HL-60 (cell line): ENCODE measurements around the gene SNTG2.

Experiments
- DNase-seq, 2 experiments: peaks; one replicate each; pipeline ENCODE4 v3.0.0-alpha.2; 2010 to 2020; ENCODE audit warnings: low read depth in 1 of 2, low spot score in 1 of 2
- H3K27ac ChIP-seq: fragments of 250-450 bp; sonication (Bioruptor Pico); replicated peaks from 2 replicates; pipeline ENCODE4 v1.5.1; 2020; ENCODE audit warnings: mild to moderate bottlenecking, moderate library complexity
- H3K27me3 ChIP-seq: fragments of 250-450 bp; sonication (Bioruptor Pico); 2 replicates; pipeline ENCODE4 v1.5.1; 2021; ENCODE audit warnings: mild to moderate bottlenecking, moderate library complexity; ENCODE audit not compliant: insufficient read depth, poor library complexity, severe bottlenecking
- H3K4me3 ChIP-seq: replicated peaks from 2 replicates; pipeline ENCODE4 v1.5.1; 2011; ENCODE audit warnings: mild to moderate bottlenecking, control low read depth, low read length; ENCODE audit not compliant: insufficient read depth
- CTCF ChIP-seq: IDR thresholded peaks from one replicate; pipeline ENCODE4 v1.5.1; 2011; ENCODE audit warnings: low read length, control low read depth, inconsistent platforms; ENCODE audit not compliant: insufficient read depth
- GABPA ChIP-seq: IDR thresholded peaks from 2 replicates; pipeline ENCODE4 v1.6.1; 2012; ENCODE audit warnings: low read depth
- POLR2AphosphoS5 ChIP-seq: IDR thresholded peaks from 2 replicates; pipeline ENCODE4 v1.6.1; 2012; ENCODE audit warnings: low read depth
- SPI1 ChIP-seq: IDR thresholded peaks from 2 replicates; pipeline ENCODE4 v1.6.1; 2012; ENCODE audit warnings: low read depth, mild to moderate bottlenecking, borderline replicate concordance
- TF ChIP-seq, protein P1 (sequence below): IDR thresholded peaks from 2 replicates; pipeline ENCODE4 v1.6.1; 2012; ENCODE audit warnings: low read depth; ENCODE audit not compliant: insufficient replicate concordance

SNTG2 gene

GRCh38 chr2:1307670-1308069, 357.0 kb downstream of the SNTG2 start:
- H3K4me3 ChIP-seq = no peak overlapping the region
- TF ChIP-seq, protein P1, sequence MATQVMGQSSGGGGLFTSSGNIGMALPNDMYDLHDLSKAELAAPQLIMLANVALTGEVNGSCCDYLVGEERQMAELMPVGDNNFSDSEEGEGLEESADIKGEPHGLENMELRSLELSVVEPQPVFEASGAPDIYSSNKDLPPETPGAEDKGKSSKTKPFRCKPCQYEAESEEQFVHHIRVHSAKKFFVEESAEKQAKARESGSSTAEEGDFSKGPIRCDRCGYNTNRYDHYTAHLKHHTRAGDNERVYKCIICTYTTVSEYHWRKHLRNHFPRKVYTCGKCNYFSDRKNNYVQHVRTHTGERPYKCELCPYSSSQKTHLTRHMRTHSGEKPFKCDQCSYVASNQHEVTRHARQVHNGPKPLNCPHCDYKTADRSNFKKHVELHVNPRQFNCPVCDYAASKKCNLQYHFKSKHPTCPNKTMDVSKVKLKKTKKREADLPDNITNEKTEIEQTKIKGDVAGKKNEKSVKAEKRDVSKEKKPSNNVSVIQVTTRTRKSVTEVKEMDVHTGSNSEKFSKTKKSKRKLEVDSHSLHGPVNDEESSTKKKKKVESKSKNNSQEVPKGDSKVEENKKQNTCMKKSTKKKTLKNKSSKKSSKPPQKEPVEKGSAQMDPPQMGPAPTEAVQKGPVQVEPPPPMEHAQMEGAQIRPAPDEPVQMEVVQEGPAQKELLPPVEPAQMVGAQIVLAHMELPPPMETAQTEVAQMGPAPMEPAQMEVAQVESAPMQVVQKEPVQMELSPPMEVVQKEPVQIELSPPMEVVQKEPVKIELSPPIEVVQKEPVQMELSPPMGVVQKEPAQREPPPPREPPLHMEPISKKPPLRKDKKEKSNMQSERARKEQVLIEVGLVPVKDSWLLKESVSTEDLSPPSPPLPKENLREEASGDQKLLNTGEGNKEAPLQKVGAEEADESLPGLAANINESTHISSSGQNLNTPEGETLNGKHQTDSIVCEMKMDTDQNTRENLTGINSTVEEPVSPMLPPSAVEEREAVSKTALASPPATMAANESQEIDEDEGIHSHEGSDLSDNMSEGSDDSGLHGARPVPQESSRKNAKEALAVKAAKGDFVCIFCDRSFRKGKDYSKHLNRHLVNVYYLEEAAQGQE = no peak
- TF ChIP-seq CTCF = no peak
- TF ChIP-seq SPI1 = no peak
- no peak for TF ChIP-seq POLR2AphosphoS5
- no peak for TF ChIP-seq GABPA
- H3K27me3 ChIP-seq = no peaks in the 10 kb centered on the region
- no peak overlapping the region for H3K27ac ChIP-seq
- no peak for DNase-seq

GRCh38 chr2:1308678-1309077, 358.0 kb downstream of the SNTG2 start:
- H3K27me3 ChIP-seq = no peaks in the 10 kb centered on the region
- TF ChIP-seq SPI1 = no peak
- no peak for TF ChIP-seq CTCF
- TF ChIP-seq, protein P1 = no peak
- TF ChIP-seq GABPA = no peak
- no peak for TF ChIP-seq POLR2AphosphoS5
- no peak for DNase-seq
- no peak overlapping the region for H3K4me3 ChIP-seq
- no peak overlapping the region for H3K27ac ChIP-seq

DNA sequence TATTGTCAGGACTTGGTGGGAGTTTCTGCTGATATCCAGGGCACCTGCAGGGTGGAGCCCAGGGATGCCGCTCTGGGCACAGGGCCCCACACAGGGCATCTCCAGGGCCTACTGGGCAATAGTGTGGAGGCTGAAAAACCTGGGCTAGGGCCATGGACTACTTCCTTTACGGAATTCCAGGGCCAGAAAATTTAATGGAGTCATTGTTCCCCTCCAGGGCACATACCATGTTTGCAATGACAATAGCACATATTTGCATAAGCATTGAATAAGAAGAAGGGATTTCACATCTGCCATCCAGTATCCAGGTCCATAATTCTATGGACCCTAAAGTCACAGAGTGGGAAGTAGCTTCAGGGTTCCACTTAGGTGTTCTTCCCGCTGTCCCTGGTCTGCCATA, 358.9 kb downstream of the SNTG2 start:
- H3K4me3 ChIP-seq = no peak overlapping the region
- H3K27ac ChIP-seq = no peak overlapping the region
- DNase-seq = no peak
- H3K27me3 ChIP-seq = no peaks in the 10 kb centered on the region
- TF ChIP-seq CTCF = no peak
- no peak for TF ChIP-seq GABPA
- no peak for TF ChIP-seq POLR2AphosphoS5
- TF ChIP-seq SPI1 = no peak
- TF ChIP-seq, protein P1 = no peak
